Measurements from ENCODE around the gene SLC6A18. TPM values are rescaled to one million over a fixed set of nuclear protein-coding genes. Genes with fewer than 3 reads are reported as not detected.

SLC6A18 gene
- polyA plus RNA-seq, 1 donor (not counting 4 experiments of a cell fraction or from before 2014, with no cell fraction given): not detected

DNA sequence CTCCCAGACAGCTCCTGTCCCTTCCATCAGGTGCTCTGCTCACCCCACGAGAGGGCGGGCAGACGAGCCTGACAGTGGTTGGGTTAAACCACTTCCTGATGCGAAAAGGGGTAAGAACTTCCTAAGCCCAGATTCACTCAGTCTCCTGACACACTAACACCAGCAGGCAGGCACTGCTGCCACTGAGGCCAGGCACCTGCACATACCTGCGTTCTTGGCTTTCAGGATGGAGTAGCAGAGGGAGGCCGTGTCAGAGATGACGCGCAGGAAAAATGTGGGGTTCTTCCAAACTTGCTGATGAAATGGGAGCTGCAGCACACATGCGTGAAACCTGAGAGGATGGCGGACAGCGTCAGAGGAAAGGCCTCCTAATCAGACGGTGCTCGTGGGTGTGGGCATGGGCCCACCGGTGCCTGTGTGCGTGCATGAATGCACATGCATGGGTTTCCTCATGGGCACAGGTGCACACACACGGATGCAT lies 29.9 kb downstream of the SLC6A18 start:
- Histone ChIP-seq H3K27ac (ENCODE audit: control insufficient read depth, insufficient read depth, low read length) (no peak overlapping the region), H3K79me2 (ENCODE audit: control insufficient read depth, insufficient read depth, low read length) (no peaks in the 10 kb centered on the region), H2AFZ (ENCODE audit: control insufficient read depth, low read length) (no peak overlapping the region), H3K9me1 (ENCODE audit: control insufficient read depth, extremely low read depth, insufficient read depth, low read length) (no peaks in the 10 kb centered on the region), H3K36me3 (ENCODE audit: control insufficient read depth in 2 of 2, extremely low read depth in 1 of 2, insufficient read depth in 2 of 2, low read length in 2 of 2) (no peaks in the 10 kb centered on the region), H4K20me1 (ENCODE audit: control insufficient read depth, extremely low read depth, insufficient read depth, low read length) (no peaks in the 10 kb centered on the region), H3K9ac (ENCODE audit: control insufficient read depth, extremely low read depth, insufficient read depth, low read length) (no peak overlapping the region), H3K9me3 (ENCODE audit: control insufficient read depth, low read depth, low read length) (peaks cover 7% of the 10 kb centered on the region), H3K27me3 (ENCODE audit: control insufficient read depth, extremely low read depth, insufficient read depth, low read length) (no peaks in the 10 kb centered on the region), H3K4me2 (ENCODE audit: control insufficient read depth, extremely low read depth, insufficient read depth, low read depth, low read length) (no peak overlapping the region), H3K4me1 (ENCODE audit: control insufficient read depth, extremely low read depth, insufficient read depth, low read length) (no peaks in the 10 kb centered on the region), H3K4me3 (ENCODE audit: control insufficient read depth in 2 of 3, extremely low read depth in 1 of 3, insufficient read depth in 2 of 3, low read depth in 1 of 3, low read length in 3 of 3) (no peak overlapping the region)
- FAIRE-seq (no peak), DNase-seq (ENCODE audit: low read depth, low spot score) (no peak)
- TF ChIP-seq EZH2 (IDR thresholded peaks at IDR 0.05; ENCODE audit: low read length): no peak
- TF ChIP-seq, protein P1, sequence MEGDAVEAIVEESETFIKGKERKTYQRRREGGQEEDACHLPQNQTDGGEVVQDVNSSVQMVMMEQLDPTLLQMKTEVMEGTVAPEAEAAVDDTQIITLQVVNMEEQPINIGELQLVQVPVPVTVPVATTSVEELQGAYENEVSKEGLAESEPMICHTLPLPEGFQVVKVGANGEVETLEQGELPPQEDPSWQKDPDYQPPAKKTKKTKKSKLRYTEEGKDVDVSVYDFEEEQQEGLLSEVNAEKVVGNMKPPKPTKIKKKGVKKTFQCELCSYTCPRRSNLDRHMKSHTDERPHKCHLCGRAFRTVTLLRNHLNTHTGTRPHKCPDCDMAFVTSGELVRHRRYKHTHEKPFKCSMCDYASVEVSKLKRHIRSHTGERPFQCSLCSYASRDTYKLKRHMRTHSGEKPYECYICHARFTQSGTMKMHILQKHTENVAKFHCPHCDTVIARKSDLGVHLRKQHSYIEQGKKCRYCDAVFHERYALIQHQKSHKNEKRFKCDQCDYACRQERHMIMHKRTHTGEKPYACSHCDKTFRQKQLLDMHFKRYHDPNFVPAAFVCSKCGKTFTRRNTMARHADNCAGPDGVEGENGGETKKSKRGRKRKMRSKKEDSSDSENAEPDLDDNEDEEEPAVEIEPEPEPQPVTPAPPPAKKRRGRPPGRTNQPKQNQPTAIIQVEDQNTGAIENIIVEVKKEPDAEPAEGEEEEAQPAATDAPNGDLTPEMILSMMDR (optimal IDR thresholded peaks at IDR 0.05 in 1 of 3, IDR thresholded peaks at IDR 0.05 in 1 of 3, conservative IDR thresholded peaks at IDR 0.05 in 1 of 3; ENCODE audit: extremely low read depth in 1 of 3, insufficient read depth in 2 of 3, low read length in 3 of 3): no peak
- dilution Hi-C loops (cut with MboI; ENCODE audit: extremely low pct_ligation_motif_present, low sequenced_read_pairs): no loop called here

DNA sequence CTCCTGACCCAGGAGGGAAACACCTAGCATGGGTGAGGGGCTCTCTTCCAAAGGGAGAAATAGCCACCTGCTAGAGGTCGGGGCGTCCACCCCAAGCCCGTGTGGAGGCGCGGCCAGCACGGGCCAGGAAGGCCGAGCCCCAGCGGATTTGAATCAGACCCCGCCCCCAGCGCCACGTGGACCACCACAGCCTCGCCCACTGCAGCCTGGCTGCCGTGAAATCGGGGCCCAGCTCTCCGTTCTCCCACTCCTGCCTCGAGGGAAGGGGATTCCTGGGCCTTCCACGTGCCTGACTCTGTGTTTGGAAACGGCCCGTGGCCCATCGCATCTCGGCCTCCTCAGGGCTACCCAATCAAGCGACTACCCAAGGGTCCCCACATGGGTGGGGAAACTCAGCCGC lies 31.6 kb downstream of the SLC6A18 start:
- peaks cover 11% of the 10 kb centered on the region for H3K9me3 ChIP-seq (ENCODE audit: control insufficient read depth, low read depth, low read length)
- TF ChIP-seq EZH2 (IDR thresholded peaks at IDR 0.05; ENCODE audit: low read length): no peak
- TF ChIP-seq, protein P1 (optimal IDR thresholded peaks at IDR 0.05 in 1 of 3, IDR thresholded peaks at IDR 0.05 in 1 of 3, conservative IDR thresholded peaks at IDR 0.05 in 1 of 3; ENCODE audit: extremely low read depth in 1 of 3, insufficient read depth in 2 of 3, low read length in 3 of 3): no peak
- no peaks in the 10 kb centered on the region for H4K20me1 ChIP-seq (ENCODE audit: control insufficient read depth, extremely low read depth, insufficient read depth, low read length)
- H3K4me1 ChIP-seq (ENCODE audit: control insufficient read depth, extremely low read depth, insufficient read depth, low read length): no peaks in the 10 kb centered on the region
- no peaks in the 10 kb centered on the region for H3K36me3 ChIP-seq (ENCODE audit: control insufficient read depth in 2 of 2, extremely low read depth in 1 of 2, insufficient read depth in 2 of 2, low read length in 2 of 2)
- H3K9me1 ChIP-seq (ENCODE audit: control insufficient read depth, extremely low read depth, insufficient read depth, low read length): no peaks in the 10 kb centered on the region
- H3K79me2 ChIP-seq (ENCODE audit: control insufficient read depth, insufficient read depth, low read length): no peaks in the 10 kb centered on the region
- no peak overlapping the region for H2AFZ ChIP-seq (ENCODE audit: control insufficient read depth, low read length)
- H3K27ac ChIP-seq (ENCODE audit: control insufficient read depth, insufficient read depth, low read length): no peak overlapping the region
- no peak overlapping the region for H3K4me3 ChIP-seq (ENCODE audit: control insufficient read depth in 2 of 3, extremely low read depth in 1 of 3, insufficient read depth in 2 of 3, low read depth in 1 of 3, low read length in 3 of 3)
- H3K27me3 ChIP-seq (ENCODE audit: control insufficient read depth, extremely low read depth, insufficient read depth, low read length): no peaks in the 10 kb centered on the region
- dilution Hi-C loops (cut with MboI; ENCODE audit: extremely low pct_ligation_motif_present, low sequenced_read_pairs): no loop called here
- H3K4me2 ChIP-seq (ENCODE audit: control insufficient read depth, extremely low read depth, insufficient read depth, low read depth, low read length): no peak overlapping the region
- H3K9ac ChIP-seq (ENCODE audit: control insufficient read depth, extremely low read depth, insufficient read depth, low read length): no peak overlapping the region
- no peak for DNase-seq (ENCODE audit: low read depth, low spot score)
- FAIRE-seq: no peak
